ENCODE results near the gene RELL2. TPM values are rescaled to one million over a fixed set of nuclear protein-coding genes. Genes with fewer than 3 reads are reported as not detected.
"Not testable (repeated sequence)": the region's sequence is repeated elsewhere in the genome, so short reads cannot be mapped to it uniquely, and the experiment has no call there.

Gene RELL2
- polyA plus RNA-seq, 1 experiment: 3.0 TPM

GRCh38 chr5:141605523-141606277 is 31.1 kb upstream of the RELL2 start:
- Histone ChIP-seq H3K9me3 (ENCODE audit: control insufficient read depth, insufficient read depth, low read length) (no peaks in the 10 kb centered on the region), H3K27ac (ENCODE audit: low read depth, low read length) (no peak overlapping the region), H3K4me3 (ENCODE audit: low read depth, low read length) (no peak overlapping the region), H3K27me3 (ENCODE audit: control insufficient read depth, insufficient read depth, low read length) (no peaks in the 10 kb centered on the region)
- TF ChIP-seq CTCF (IDR thresholded peaks at IDR 0.05; ENCODE audit: low read depth, low read length): no peak
- CTCF ChIA-PET: interaction anchor here (5.6 to 19.3 kb wide), 2 partner anchors 12 to 14 kb away, joined by 65 to 465 read pairs; partner anchors contain the start of gene DIAPH1
- POLR2A ChIA-PET: no interaction called here
- no peak for DNase-seq (ENCODE audit: low read depth, low spot score)

- H3K9me3 ChIP-seq (ENCODE audit: control insufficient read depth, insufficient read depth, low read length): no peaks in the 10 kb centered on the region
- ChIA-PET POLR2A (interaction anchor here (1.3 kb wide), 1 partner anchor 29 kb away, joined by 3 read pairs; the partner anchor contains the start of genes HDAC3 and RELL2), CTCF (interaction anchor here (5.6 to 19.3 kb wide), 2 partner anchors 10 to 16 kb away, joined by 65 to 465 read pairs; partner anchors contain the start of gene DIAPH1)
- H3K27ac ChIP-seq (ENCODE audit: low read depth, low read length): no peak overlapping the region
- no peak overlapping the region for H3K4me3 ChIP-seq (ENCODE audit: low read depth, low read length)
- no peak for DNase-seq (ENCODE audit: low read depth, low spot score)
- H3K27me3 ChIP-seq (ENCODE audit: control insufficient read depth, insufficient read depth, low read length): no peaks in the 10 kb centered on the region
- TF ChIP-seq CTCF (IDR thresholded peaks at IDR 0.05; ENCODE audit: low read depth, low read length): no peak
These were observed 28.8 kb upstream of the RELL2 start for GRCh38 chr5:141608046-141608445.

GRCh38 chr5:141608557-141608956 is 28.2 kb upstream of the RELL2 start:
- no peak overlapping the region for H3K27ac ChIP-seq (ENCODE audit: low read depth, low read length)
- CTCF ChIA-PET: interaction anchor here (0.7 to 19.3 kb wide), 4 partner anchors 9 to 41 kb away, joined by 3 to 465 read pairs (median 34); partner anchors contain the start of gene DIAPH1
- no peak for DNase-seq (ENCODE audit: low read depth, low spot score)
- no peaks in the 10 kb centered on the region for H3K9me3 ChIP-seq (ENCODE audit: control insufficient read depth, insufficient read depth, low read length)
- no peak for TF ChIP-seq CTCF (IDR thresholded peaks at IDR 0.05; ENCODE audit: low read depth, low read length)
- POLR2A ChIA-PET: interaction anchor here (0.8 to 1.3 kb wide), 2 partner anchors 10 to 28 kb away, joined by 3 read pairs; partner anchors contain the start of genes DIAPH1, HDAC3 and RELL2
- H3K27me3 ChIP-seq (ENCODE audit: control insufficient read depth, insufficient read depth, low read length): no peaks in the 10 kb centered on the region
- no peak overlapping the region for H3K4me3 ChIP-seq (ENCODE audit: low read depth, low read length)

- Histone ChIP-seq H3K27me3 (ENCODE audit: control insufficient read depth, insufficient read depth, low read length) (no peaks in the 10 kb centered on the region), H3K4me3 (ENCODE audit: low read depth, low read length) (no peak overlapping the region), H3K27ac (ENCODE audit: low read depth, low read length) (no peak overlapping the region), H3K9me3 (ENCODE audit: control insufficient read depth, insufficient read depth, low read length) (no peaks in the 10 kb centered on the region)
- DNase-seq (ENCODE audit: low read depth, low spot score): no peak
- CTCF ChIA-PET: interaction anchor here (0.5 to 19.3 kb wide), 5 partner anchors 9 to 42 kb away, joined by 3 to 465 read pairs (median 3); partner anchors contain the start of gene DIAPH1
- TF ChIP-seq CTCF (IDR thresholded peaks at IDR 0.05; ENCODE audit: low read depth, low read length): no peak
- POLR2A ChIA-PET: interaction anchor here (0.8 to 1.3 kb wide), 2 partner anchors 10 to 28 kb away, joined by 3 read pairs; partner anchors contain the start of genes DIAPH1, HDAC3 and RELL2
These were observed 27.8 kb upstream of the RELL2 start for GRCh38 chr5:141609044-141609443.

GRCh38 chr5:141609921-141610320 is 26.9 kb upstream of the RELL2 start:
- H3K4me3 ChIP-seq (ENCODE audit: low read depth, low read length); H3K27me3 ChIP-seq (ENCODE audit: control insufficient read depth, insufficient read depth, low read length); POLR2A ChIA-PET; DNase-seq (ENCODE audit: low read depth, low spot score); H3K27ac ChIP-seq (ENCODE audit: low read depth, low read length); H3K9me3 ChIP-seq (ENCODE audit: control insufficient read depth, insufficient read depth, low read length): not testable (repeated sequence)
- CTCF ChIA-PET: interaction anchor here (1.0 to 19.3 kb wide), 3 partner anchors 8 to 46 kb away, joined by 3 to 465 read pairs (median 65); partner anchors contain the start of gene DIAPH1
